Measurements from ENCODE around the gene TRAPPC11.

GRCh38 chr4:183727482-183727881 is 68.4 kb downstream of the TRAPPC11 start:
- no peak for TF ChIP-seq USF1 (IDR thresholded peaks at IDR 0.05; ENCODE audit: borderline replicate concordance, low read depth)
- TF ChIP-seq, protein P1, sequence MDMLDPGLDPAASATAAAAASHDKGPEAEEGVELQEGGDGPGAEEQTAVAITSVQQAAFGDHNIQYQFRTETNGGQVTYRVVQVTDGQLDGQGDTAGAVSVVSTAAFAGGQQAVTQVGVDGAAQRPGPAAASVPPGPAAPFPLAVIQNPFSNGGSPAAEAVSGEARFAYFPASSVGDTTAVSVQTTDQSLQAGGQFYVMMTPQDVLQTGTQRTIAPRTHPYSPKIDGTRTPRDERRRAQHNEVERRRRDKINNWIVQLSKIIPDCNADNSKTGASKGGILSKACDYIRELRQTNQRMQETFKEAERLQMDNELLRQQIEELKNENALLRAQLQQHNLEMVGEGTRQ (IDR thresholded peaks at IDR 0.05; ENCODE audit: borderline replicate concordance, low read depth, low read length), result no peak
